ENCODE results near the gene BCL2L2.
"Not testable (repeated sequence)": the region's sequence is repeated elsewhere in the genome, so short reads cannot be mapped to it uniquely, and the experiment has no call there.

DNA sequence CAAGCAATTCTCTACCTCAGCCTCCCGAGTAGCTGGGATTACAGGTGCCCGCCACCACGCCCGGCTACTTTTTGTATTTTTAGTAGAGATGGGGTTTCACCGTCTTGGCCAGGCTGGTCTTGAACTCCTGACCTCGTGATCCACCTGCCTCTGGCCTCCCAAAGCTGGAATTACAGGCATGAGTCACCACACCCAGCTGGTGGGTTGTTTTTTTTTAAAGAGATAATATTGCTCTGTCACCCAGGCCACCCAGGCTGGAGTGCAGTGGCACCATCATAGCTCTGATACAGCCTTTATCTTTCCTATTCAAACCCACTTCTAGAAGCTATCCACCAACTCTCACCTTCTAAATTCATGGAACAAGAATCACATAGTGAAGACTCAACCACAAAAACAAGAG, 28.7 kb upstream of the BCL2L2 start:
- not testable (repeated sequence) for TF ChIP-seq REST (IDR thresholded peaks at IDR 0.05); TAF1 (conservative IDR thresholded peaks at IDR 0.05); CTCF (IDR thresholded peaks at IDR 0.05; ENCODE audit: low read depth, low read length, missing input control); FOXA1 (IDR thresholded peaks at IDR 0.05); RAD21 (IDR thresholded peaks at IDR 0.05); SP1 (IDR thresholded peaks at IDR 0.05)
- TF ChIP-seq, protein P1, sequence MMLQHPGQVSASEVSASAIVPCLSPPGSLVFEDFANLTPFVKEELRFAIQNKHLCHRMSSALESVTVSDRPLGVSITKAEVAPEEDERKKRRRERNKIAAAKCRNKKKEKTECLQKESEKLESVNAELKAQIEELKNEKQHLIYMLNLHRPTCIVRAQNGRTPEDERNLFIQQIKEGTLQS (IDR thresholded peaks at IDR 0.05): not testable (repeated sequence)
